HG02610 (cell line): Measurements from ENCODE around the gene CCDC112.
A peak's percentile ranks its signal among the peaks of the same experiment; 100 is the strongest.
"Not testable (repeated sequence)": the region's sequence is repeated elsewhere in the genome, so short reads cannot be mapped to it uniquely, and the experiment has no call there.

ENCODE experiments used
- ATAC-seq: cut with Tn5 transposase; IDR thresholded peaks from one replicate; pipeline ENCODE4 v1.9.1; 2021; ENCODE audit warnings: mild to moderate bottlenecking, moderate library complexity; ENCODE audit not compliant: unreplicated experiment

Gene CCDC112

DNA sequence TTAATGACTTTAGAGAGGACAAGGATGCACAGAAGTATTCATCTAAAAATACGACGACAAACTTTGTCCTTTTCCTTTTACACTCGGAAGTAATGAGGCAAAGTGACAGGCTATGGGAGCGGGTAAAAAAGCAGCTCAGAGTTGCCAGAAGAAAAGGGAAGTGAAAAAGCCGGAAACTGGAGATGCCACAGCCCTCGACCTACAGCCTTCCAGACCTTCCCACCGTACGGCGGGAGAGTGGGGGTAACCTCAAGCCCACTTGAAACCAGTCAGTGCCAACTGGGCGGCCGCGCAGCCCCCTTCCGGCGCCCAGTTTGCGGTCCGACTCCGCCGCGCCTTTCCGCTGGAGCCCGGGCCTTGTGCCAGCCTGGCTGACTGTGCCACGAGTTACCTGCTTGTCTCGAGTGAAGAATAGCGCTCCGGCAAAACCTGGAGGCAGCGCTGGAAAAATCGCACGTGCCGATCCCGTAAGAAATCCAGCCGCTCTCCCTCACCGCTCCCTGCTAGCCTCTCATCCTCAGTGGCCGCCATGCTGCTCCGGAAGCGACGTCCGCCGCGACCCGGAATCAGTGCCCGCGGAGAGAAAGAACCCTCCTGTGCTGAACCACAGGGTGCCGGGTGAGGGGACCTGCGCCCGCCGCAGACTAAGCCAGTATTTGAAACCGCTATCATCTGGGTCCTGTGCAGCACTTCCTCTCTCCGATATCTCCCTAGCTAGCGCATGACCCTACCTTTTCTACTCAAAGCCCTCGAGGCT, 34.0 kb downstream of the CCDC112 start, which contains the start of gene PGGT1B:
Gene PGGT1B (minus strand): TSS at position 557 of the 757 bp plus-strand sequence. CDS start 26 bp downstream, at position 531.
- ATAC-seq: peak; percentile 94

DNA sequence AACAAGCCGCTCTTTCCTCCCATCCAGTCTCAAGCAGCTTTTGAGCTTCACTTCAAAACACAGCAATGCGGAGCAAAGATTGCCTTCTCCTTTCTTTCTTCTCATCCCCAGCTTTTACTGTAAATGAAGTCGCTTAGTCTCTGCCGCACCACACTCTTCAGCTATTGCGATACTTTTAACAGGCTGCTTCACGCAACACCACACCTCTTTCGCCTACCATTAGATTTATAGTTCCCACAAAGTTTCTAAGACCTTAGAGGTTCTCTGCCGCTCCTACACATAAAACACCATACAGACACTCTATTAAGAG, 34.5 kb downstream of the CCDC112 start:
- peak; percentile 36 for ATAC-seq

DNA sequence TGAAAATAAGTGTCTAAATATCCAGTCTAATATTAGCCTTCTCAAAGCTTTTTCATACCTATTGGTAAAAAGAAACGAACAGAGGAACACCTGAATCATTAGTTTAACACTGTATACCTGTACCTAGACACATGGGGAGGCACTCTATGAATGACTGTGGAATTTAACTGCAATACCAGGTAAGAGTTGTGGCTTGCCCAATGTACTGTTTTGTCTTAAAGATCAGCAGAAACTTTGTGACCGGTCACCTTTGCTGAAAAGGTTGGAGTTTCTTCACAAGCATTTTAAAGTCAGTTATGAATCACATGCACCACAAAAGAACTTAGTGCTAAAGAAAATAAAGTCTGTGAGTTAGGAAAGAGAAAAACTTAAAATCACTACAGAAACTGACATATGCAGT, 36.2 kb downstream of the CCDC112 start:
- no peak for ATAC-seq

DNA sequence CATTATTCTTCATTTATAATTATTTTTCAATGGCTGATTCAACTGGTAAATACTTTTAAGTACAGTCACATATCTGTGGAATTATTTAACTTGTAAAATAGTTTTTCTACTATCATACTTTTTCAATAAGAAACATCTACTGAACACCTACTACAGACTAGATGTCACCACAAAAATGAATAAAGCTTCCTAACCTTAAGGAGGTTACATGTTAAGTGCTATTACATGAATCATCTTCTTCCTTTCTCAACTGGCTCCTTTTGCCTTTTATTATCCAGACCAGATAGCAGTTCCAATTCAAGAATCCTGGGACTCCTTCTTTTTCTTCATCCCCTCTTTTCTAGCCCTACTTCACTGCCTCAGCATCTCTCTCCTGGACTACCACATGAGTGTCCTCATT, 38.5 kb downstream of the CCDC112 start:
- ATAC-seq: no peak

DNA sequence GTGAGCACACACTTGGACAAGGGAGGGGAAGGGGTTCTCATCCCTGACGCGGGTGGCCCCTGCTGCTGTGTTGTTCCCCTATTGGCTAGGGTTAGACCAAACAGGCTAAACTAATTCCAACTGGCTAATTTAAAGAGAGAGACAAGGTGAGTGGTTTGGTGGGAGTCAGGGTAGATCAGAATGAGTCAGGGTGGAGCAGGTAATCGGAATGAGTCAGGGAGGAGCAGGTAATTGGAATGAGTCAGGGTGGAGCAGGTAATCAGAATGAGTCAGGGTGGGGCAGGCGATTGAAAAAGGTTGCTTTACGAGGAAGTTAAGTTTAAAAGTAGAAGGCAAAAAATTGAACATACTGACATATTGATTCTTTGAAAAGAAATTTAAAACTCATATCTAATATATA, 47.1 kb downstream of the CCDC112 start:
- not testable (repeated sequence) for ATAC-seq

- peak; percentile 46 for ATAC-seq
Observed at GRCh38 chr5:115246361-115246991, 50.0 kb downstream of the CCDC112 start.

DNA sequence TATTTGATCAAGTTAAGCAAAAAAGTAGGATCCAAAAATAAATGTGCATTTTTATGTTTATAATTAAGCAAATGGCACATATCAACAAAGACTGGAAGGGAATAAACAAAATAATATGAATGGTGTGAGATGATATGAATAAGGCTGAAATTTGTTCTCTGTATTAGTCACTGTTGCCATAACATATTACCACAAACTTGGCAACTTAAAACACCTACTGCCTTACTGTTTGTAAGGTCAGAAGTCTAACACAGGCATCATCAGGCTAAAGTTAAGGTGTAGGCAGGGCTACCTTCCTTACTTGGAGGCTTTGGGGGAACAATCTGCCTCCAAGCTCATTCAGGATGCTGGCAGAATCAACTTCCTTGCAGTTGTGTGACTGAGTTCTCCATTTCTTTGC, 53.0 kb downstream of the CCDC112 start:
- peak; percentile 90 for ATAC-seq

GRCh38 chr5:115241881-115242642, 54.4 kb downstream of the CCDC112 start:
- no peak for ATAC-seq

DNA sequence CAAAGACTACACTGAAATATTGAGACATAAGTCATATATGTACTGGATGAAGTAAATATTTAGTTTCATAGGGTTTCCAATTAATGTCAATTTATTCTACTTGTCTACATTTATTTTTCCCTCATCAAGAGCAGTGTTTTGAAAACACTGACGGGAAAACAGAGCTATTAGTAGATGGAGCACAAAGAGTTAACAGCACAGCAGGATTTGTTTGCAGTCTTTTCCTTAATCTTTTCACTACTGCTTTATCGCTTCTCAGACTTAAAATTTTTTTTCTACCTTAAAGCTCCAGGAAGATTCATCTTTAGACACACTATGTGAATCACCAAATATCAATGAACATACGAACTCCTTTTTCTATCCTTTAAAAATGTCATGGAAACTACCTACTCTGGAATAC, 59.4 kb downstream of the CCDC112 start:
- ATAC-seq: no peak

- ATAC-seq: no peak
Observed at GRCh38 chr5:115236599-115236998, 59.9 kb downstream of the CCDC112 start.

DNA sequence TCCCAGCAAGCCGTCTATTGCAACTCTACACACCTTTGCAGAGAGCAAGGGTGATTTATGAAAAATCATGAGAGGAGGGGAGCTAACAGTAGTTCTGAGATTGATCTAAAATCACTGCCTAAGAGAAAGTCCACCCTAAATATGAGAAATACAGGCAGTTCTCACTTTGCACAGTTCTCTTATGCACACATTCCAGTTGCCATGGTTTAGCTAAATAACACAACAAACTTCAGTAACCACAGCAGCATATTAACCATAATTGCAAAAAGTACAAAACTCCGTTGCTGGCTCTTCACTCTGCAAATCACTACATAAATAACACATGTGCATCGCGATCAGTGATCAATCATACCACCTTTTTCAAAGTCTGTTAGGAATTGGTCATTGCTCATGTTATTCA, 64.9 kb downstream of the CCDC112 start:
- no peak for ATAC-seq

GRCh38 chr5:115229606-115230005, 66.8 kb downstream of the CCDC112 start:
- no peak for ATAC-seq

- ATAC-seq: no peak
Observed at GRCh38 chr5:115227281-115227680, 69.2 kb downstream of the CCDC112 start.
